SK-N-SH treated with all-trans-retinoic acid at 6 μM for 48 hours (cell line): ENCODE measurements around the gene PRKCE.

ENCODE experiments used
- ATAC-seq: fragments of 200-7000 bp; cut with Tn5 transposase; 3 replicates; pipeline ENCODE4 v1.9.1; 2020; ENCODE audit warnings: mild to moderate bottlenecking, moderate library complexity
- ARNTL ChIP-seq: fragments of 450-650 bp; formaldehyde crosslinking; IDR thresholded peaks from 2 replicates; pipeline ENCODE4 v1.5.0; 2020; ENCODE audit warnings: low read depth, mild to moderate bottlenecking, moderate library complexity, borderline replicate concordance
- BACH2 ChIP-seq: fragments of 250-450 bp; sonication (Bioruptor Pico); IDR thresholded peaks from 2 replicates; pipeline ENCODE4 v1.9.0; 2021; ENCODE audit warnings: mild to moderate bottlenecking, borderline replicate concordance
- CSDC2 ChIP-seq: fragments of 250-450 bp; sonication (Bioruptor Pico); IDR thresholded peaks from 2 replicates; pipeline ENCODE4 v1.5.0; 2020; ENCODE audit warnings: mild to moderate bottlenecking, moderate library complexity
- ESRRG ChIP-seq: fragments of 250-450 bp; sonication (Bioruptor Pico); IDR thresholded peaks from 2 replicates; pipeline ENCODE4 v1.6.1; 2021; ENCODE audit warnings: mild to moderate bottlenecking
- GLIS3 ChIP-seq: fragments of 250-450 bp; sonication (Bioruptor Pico); IDR thresholded peaks from 2 replicates; pipeline ENCODE4 v1.5.0; 2020; ENCODE audit warnings: mild to moderate bottlenecking, moderate library complexity
- ISL1 ChIP-seq: fragments of 250-450 bp; sonication (Bioruptor Pico); IDR thresholded peaks from 2 replicates; pipeline ENCODE4 v2.1.2; 2022; ENCODE audit warnings: mild to moderate bottlenecking, moderate library complexity
- OSR1 ChIP-seq: fragments of 250-450 bp; sonication (Bioruptor Pico); IDR thresholded peaks from 2 replicates; pipeline ENCODE4 v1.8.0; 2022; ENCODE audit warnings: moderate library complexity, mild to moderate bottlenecking, inconsistent platforms
- PPARA ChIP-seq: fragments of 250-450 bp; sonication (Bioruptor Pico); IDR thresholded peaks from 2 replicates; pipeline ENCODE4 v1.5.0; 2020; ENCODE audit warnings: mild to moderate bottlenecking, borderline replicate concordance
- RARB ChIP-seq: fragments of 250-450 bp; sonication (Bioruptor Pico); IDR thresholded peaks from 2 replicates; pipeline ENCODE4 v1.8.0; 2021; ENCODE audit warnings: mild to moderate bottlenecking, moderate library complexity
- SNAI2 ChIP-seq: fragments of 250-450 bp; sonication (Bioruptor Pico); IDR thresholded peaks from 2 replicates; pipeline ENCODE4 v1.5.0; 2020; ENCODE audit warnings: mild to moderate bottlenecking, moderate library complexity
- TCF4 ChIP-seq: fragments of 250-450 bp; sonication (Bioruptor Pico); IDR thresholded peaks from 2 replicates; pipeline ENCODE4 v1.8.0; 2021; ENCODE audit warnings: mild to moderate bottlenecking, moderate library complexity, borderline replicate concordance
- ZC3H10 ChIP-seq: fragments of 250-450 bp; sonication (Bioruptor Pico); IDR thresholded peaks from 2 replicates; pipeline ENCODE4 v1.5.1; 2021; ENCODE audit warnings: mild to moderate bottlenecking, moderate library complexity
- ZFP3 ChIP-seq: fragments of 250-450 bp; sonication (Bioruptor Pico); IDR thresholded peaks from 2 replicates; pipeline ENCODE4 v1.5.0; 2020; ENCODE audit warnings: mild to moderate bottlenecking, moderate library complexity
- ZFP30 ChIP-seq: fragments of 450-650 bp; formaldehyde crosslinking; IDR thresholded peaks from 2 replicates; pipeline ENCODE4 v1.5.0; 2022; ENCODE audit warnings: mild to moderate bottlenecking, moderate library complexity
- ZNF8 ChIP-seq: fragments of 450-650 bp; formaldehyde crosslinking; IDR thresholded peaks from 2 replicates; pipeline ENCODE4 v1.5.0; 2020; ENCODE audit warnings: mild to moderate bottlenecking, moderate library complexity
- TF ChIP-seq, protein P1 (sequence below): fragments of 250-450 bp; sonication (Bioruptor Pico); IDR thresholded peaks from 2 replicates; pipeline ENCODE4 v1.5.1; 2021; ENCODE audit warnings: mild to moderate bottlenecking, moderate library complexity
- TF ChIP-seq, protein P2 (sequence below): fragments of 250-450 bp; sonication (Bioruptor Pico); IDR thresholded peaks from 2 replicates; pipeline ENCODE4 v1.8.0; 2020; ENCODE audit warnings: mild to moderate bottlenecking, moderate library complexity, borderline replicate concordance
- TF ChIP-seq, protein P3 (sequence below): fragments of 250-450 bp; sonication (Bioruptor Pico); IDR thresholded peaks from 2 replicates; pipeline ENCODE4 v1.5.0; 2020; ENCODE audit warnings: mild to moderate bottlenecking, moderate library complexity
- TF ChIP-seq, protein P4 (sequence below): fragments of 250-450 bp; sonication (Bioruptor Pico); IDR thresholded peaks from 2 replicates; pipeline ENCODE4 v1.8.0; 2021; ENCODE audit warnings: low read depth, mild to moderate bottlenecking, moderate library complexity, borderline replicate concordance
- TF ChIP-seq, protein P5 (sequence below): fragments of 250-450 bp; sonication (Bioruptor Pico); IDR thresholded peaks from 2 replicates; pipeline ENCODE4 v1.5.1; 2020; ENCODE audit warnings: low read depth, mild to moderate bottlenecking, moderate library complexity

The PRKCE gene

DNA sequence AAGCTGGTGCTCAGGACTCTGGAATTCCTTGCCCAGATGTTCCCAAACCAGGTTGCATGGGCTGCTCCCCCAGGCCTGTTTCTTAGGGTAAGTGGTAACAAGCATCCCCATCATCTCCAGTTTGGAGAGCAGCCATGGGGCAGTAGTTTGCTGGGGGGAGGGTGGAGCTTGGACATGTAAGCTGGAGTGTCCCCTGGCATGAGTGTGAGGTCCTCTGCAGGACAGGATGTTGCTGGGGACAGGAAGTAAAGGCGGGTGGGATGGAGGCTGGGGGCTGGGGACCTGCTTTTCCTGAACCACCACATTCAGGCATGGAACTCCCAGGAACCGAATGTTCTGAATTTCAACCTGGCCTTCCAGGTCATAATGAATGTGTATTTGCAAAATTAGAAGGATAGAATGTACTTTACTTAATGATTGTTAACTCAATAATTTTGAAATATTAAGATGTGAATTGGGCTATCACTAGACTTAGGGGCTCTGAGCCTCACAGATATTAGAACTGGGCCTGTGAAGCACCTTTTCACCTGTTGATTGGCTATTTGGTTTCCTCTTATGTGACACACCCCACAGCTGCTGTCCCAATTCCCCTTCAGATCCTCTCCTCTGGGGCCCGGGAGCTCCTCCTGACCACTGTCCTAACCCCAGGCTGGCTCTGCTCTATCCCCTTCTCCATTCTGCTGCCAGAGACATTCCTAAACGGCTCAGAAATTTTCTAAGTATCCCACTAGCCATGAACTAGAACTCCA is 579.4 kb downstream of the PRKCE start (continued):
- TF ChIP-seq ARNTL (CRISPR knock-in tag) = no peak
- no peak for TF ChIP-seq GLIS3
- TF ChIP-seq ISL1 = no peak

DNA sequence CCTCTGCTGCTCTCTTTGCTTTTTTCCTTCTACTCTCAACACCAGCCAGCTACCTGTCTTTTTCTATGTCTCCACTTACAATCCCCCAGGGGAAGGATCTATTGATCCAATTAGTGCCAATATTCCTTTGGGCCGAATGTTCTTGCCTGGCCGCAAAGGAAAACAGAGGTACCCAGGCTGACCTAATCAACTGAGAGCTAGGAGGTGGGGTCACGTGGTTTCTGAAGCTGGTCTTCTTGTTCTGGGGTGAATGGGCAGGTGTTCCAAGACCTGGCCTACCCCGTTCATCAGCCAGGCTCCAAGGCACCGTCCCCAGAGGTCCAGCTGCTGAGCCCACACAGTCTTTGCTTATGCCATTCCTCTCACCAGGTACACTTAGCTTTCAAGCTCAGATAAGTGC is 580.2 kb downstream of the PRKCE start:
- no peak for ATAC-seq
- TF ChIP-seq, protein P1, sequence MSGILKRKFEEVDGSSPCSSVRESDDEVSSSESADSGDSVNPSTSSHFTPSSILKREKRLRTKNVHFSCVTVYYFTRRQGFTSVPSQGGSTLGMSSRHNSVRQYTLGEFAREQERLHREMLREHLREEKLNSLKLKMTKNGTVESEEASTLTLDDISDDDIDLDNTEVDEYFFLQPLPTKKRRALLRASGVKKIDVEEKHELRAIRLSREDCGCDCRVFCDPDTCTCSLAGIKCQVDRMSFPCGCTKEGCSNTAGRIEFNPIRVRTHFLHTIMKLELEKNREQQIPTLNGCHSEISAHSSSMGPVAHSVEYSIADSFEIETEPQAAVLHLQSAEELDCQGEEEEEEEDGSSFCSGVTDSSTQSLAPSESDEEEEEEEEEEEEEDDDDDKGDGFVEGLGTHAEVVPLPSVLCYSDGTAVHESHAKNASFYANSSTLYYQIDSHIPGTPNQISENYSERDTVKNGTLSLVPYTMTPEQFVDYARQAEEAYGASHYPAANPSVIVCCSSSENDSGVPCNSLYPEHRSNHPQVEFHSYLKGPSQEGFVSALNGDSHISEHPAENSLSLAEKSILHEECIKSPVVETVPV (CRISPR knock-in tag) = no peak
- TF ChIP-seq, protein P2, sequence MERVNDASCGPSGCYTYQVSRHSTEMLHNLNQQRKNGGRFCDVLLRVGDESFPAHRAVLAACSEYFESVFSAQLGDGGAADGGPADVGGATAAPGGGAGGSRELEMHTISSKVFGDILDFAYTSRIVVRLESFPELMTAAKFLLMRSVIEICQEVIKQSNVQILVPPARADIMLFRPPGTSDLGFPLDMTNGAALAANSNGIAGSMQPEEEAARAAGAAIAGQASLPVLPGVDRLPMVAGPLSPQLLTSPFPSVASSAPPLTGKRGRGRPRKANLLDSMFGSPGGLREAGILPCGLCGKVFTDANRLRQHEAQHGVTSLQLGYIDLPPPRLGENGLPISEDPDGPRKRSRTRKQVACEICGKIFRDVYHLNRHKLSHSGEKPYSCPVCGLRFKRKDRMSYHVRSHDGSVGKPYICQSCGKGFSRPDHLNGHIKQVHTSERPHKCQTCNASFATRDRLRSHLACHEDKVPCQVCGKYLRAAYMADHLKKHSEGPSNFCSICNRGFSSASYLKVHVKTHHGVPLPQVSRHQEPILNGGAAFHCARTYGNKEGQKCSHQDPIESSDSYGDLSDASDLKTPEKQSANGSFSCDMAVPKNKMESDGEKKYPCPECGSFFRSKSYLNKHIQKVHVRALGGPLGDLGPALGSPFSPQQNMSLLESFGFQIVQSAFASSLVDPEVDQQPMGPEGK (CRISPR knock-in tag) = no peak
- TF ChIP-seq, protein P3, sequence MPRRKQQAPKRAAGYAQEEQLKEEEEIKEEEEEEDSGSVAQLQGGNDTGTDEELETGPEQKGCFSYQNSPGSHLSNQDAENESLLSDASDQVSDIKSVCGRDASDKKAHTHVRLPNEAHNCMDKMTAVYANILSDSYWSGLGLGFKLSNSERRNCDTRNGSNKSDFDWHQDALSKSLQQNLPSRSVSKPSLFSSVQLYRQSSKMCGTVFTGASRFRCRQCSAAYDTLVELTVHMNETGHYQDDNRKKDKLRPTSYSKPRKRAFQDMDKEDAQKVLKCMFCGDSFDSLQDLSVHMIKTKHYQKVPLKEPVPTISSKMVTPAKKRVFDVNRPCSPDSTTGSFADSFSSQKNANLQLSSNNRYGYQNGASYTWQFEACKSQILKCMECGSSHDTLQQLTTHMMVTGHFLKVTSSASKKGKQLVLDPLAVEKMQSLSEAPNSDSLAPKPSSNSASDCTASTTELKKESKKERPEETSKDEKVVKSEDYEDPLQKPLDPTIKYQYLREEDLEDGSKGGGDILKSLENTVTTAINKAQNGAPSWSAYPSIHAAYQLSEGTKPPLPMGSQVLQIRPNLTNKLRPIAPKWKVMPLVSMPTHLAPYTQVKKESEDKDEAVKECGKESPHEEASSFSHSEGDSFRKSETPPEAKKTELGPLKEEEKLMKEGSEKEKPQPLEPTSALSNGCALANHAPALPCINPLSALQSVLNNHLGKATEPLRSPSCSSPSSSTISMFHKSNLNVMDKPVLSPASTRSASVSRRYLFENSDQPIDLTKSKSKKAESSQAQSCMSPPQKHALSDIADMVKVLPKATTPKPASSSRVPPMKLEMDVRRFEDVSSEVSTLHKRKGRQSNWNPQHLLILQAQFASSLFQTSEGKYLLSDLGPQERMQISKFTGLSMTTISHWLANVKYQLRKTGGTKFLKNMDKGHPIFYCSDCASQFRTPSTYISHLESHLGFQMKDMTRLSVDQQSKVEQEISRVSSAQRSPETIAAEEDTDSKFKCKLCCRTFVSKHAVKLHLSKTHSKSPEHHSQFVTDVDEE (CRISPR knock-in tag) = no peak
- TF ChIP-seq OSR1 (no peak), ZFP30 (no peak), ISL1 (no peak), GLIS3 (no peak), ZNF8 (CRISPR knock-in tag) (no peak), TCF4 (no peak), RARB (CRISPR knock-in tag) (no peak)

DNA sequence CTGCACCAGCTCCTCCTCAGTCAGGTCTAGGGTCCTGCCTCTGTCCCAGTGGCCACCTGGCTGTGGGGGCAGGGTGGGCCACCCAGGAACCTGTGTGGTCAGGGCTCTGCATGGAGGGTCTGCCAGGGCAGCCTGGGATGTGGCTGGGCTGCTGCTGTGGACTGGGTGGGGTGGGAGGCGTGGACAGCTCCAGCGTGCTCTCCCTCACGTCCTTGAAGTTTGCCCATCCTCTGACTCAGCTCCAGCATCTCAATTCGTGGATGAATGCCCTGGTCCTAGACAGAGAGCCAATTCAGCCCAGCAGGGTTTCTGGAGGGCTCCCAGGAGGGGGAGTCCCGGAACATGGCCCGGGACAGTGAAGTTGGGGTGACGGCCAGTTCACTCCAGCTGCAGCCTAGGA is 581.4 kb downstream of the PRKCE start:
- TF ChIP-seq ZC3H10 (CRISPR knock-in tag) = no peak
- TF ChIP-seq, protein P4, sequence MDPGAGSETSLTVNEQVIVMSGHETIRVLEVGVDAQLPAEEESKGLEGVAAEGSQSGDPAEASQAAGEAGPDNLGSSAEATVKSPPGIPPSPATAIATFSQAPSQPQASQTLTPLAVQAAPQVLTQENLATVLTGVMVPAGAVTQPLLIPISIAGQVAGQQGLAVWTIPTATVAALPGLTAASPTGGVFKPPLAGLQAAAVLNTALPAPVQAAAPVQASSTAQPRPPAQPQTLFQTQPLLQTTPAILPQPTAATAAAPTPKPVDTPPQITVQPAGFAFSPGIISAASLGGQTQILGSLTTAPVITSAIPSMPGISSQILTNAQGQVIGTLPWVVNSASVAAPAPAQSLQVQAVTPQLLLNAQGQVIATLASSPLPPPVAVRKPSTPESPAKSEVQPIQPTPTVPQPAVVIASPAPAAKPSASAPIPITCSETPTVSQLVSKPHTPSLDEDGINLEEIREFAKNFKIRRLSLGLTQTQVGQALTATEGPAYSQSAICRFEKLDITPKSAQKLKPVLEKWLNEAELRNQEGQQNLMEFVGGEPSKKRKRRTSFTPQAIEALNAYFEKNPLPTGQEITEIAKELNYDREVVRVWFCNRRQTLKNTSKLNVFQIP (CRISPR knock-in tag) = no peak
- no peak for TF ChIP-seq OSR1
- no peak for TF ChIP-seq ZFP3 (CRISPR knock-in tag)
- TF ChIP-seq TCF4 = no peak
- no peak for TF ChIP-seq BACH2 (CRISPR knock-in tag)
- TF ChIP-seq ARNTL (CRISPR knock-in tag) = no peak
- TF ChIP-seq SNAI2 (CRISPR knock-in tag) = no peak
- no peak for TF ChIP-seq ZFP30
- TF ChIP-seq ESRRG (CRISPR knock-in tag) = no peak
- TF ChIP-seq, protein P5, sequence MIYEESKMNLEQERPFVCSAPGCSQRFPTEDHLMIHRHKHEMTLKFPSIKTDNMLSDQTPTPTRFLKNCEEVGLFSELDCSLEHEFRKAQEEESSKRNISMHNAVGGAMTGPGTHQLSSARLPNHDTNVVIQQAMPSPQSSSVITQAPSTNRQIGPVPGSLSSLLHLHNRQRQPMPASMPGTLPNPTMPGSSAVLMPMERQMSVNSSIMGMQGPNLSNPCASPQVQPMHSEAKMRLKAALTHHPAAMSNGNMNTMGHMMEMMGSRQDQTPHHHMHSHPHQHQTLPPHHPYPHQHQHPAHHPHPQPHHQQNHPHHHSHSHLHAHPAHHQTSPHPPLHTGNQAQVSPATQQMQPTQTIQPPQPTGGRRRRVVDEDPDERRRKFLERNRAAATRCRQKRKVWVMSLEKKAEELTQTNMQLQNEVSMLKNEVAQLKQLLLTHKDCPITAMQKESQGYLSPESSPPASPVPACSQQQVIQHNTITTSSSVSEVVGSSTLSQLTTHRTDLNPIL (CRISPR knock-in tag) = no peak
- TF ChIP-seq ZNF8 (CRISPR knock-in tag) = no peak
- TF ChIP-seq, protein P1 (CRISPR knock-in tag) = no peak
- TF ChIP-seq PPARA (CRISPR knock-in tag) = no peak
- no peak for TF ChIP-seq CSDC2
- no peak for ATAC-seq
